Muscle of leg (tissue), 11 donors: ENCODE results near the gene TMEM100. TPM values are rescaled to one million over a fixed set of nuclear protein-coding genes. Genes with fewer than 3 reads are reported as not detected.
A peak's percentile ranks its signal among the peaks of the same experiment; 100 is the strongest.

ENCODE experiments used
- DNase-seq: peaks from one replicate; pipeline ENCODE4 v3.0.0; 2013
- H3K27ac ChIP-seq: one replicate; pipeline ENCODE4 v1.5.1; 2013; ENCODE audit warnings: mild to moderate bottlenecking, low read length, control low read depth
- H3K27me3 ChIP-seq: one replicate; pipeline ENCODE4 v1.6.1; 2013; ENCODE audit warnings: low read length; ENCODE audit not compliant: control insufficient read depth, insufficient read depth
- H3K36me3 ChIP-seq: one replicate; pipeline ENCODE4 v1.6.1; 2013; ENCODE audit warnings: low read length; ENCODE audit not compliant: control insufficient read depth, insufficient read depth
- H3K4me1 ChIP-seq: one replicate; pipeline ENCODE4 v1.6.1; 2013; ENCODE audit warnings: low read length; ENCODE audit not compliant: control insufficient read depth, insufficient read depth
- H3K4me3 ChIP-seq: one replicate; pipeline ENCODE4 v1.5.1; 2013; ENCODE audit warnings: low read length, control low read depth
- H3K9me3 ChIP-seq: replicated peaks from 2 replicates; pipeline ENCODE4 v1.6.1; 2013; ENCODE audit warnings: low read depth, low read length; ENCODE audit not compliant: control insufficient read depth
- WGBS: methylation state at CpG from one replicate; pipeline ENCODE4 v1.1.5; 2013; ENCODE audit warnings: missing lambda C conversion rate; ENCODE audit not compliant: insufficient coverage; 5-methylcytosine and 5-hydroxymethylcytosine counted together
- polyA plus RNA-seq, 8 donors: library from polyadenylated mRNA; unstranded; fragments of 120-200 nt; gene quantifications; one replicate each; pipeline versions ENCODE4 v1.2.1 to v1.2.3, GENCODE V29; 2013; ENCODE audit warnings: inconsistent platforms in 1 of 8, low replicate concordance in 1 of 8; ENCODE audit not compliant: insufficient read length in 8 of 8, insufficient read depth in 1 of 8
- total RNA-seq: library from RNA; stranded (reverse); fragments of 120-200 nt; gene quantifications from one replicate; pipeline ENCODE4 v1.2.4, GENCODE V29; 2013

Gene TMEM100
- total and polyA plus RNA-seq, 9 donors, result 4.5 to 11.2 (median 9.1) TPM

DNA sequence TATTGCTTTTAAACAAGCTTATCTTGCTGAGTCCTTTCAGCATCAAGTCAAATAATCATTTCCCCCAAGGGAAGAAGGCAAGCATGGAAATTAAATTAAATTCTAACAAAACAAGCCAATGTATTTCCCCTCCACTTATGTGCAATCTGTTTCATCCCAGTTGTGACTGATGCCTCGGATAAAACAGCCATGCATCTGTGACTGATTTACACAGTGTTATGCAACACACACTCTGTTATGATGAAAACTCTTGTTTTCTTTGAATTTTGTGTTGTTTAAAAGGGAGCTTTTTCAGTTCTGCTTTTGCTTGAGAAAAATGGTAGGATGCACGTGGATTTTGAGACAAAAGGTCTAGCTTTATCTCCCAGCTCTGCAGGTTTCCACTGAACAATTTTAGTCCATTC is 32.6 kb downstream of the TMEM100 start:
- H3K4me1 ChIP-seq, result peaks cover 14% of the 10 kb centered on the region
- peak; percentile 63 for DNase-seq
- H3K9me3 ChIP-seq, result peaks cover 3% of the 10 kb centered on the region
- H3K4me3 ChIP-seq, result no peak overlapping the region
- no peaks in the 10 kb centered on the region for H3K27me3 ChIP-seq
- H3K27ac ChIP-seq, result no peak overlapping the region
- no peaks in the 10 kb centered on the region for H3K36me3 ChIP-seq
- WGBS, result 57% methylated on average over 1 of the region's 2 CpGs

DNA sequence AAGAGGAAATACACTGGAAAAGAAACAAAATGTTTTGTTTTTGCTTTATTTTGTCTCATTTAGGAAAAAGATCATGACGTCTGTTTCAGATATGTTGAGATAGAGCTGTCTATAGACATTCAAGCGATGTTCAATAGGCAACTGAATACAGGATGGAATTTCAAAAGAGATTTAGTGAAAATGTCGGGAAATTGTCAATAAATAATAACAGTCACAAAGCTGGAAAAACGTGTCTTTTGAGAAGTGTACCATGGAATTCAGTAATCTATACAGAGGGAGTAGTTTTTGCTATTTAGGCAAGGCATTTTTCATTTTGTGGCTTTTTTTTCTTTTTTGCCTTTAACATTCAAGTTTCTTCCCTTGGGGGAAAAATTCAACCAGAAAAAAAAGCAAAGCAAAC is 33.0 kb downstream of the TMEM100 start:
- 90% methylated on average over 2 of the region's 4 CpGs for WGBS
- Histone ChIP-seq H3K27me3 (no peaks in the 10 kb centered on the region), H3K9me3 (peaks cover 3% of the 10 kb centered on the region), H3K4me3 (no peak overlapping the region), H3K27ac (no peak overlapping the region), H3K36me3 (no peaks in the 10 kb centered on the region), H3K4me1 (peaks cover 14% of the 10 kb centered on the region)
- DNase-seq, result no peak

DNA sequence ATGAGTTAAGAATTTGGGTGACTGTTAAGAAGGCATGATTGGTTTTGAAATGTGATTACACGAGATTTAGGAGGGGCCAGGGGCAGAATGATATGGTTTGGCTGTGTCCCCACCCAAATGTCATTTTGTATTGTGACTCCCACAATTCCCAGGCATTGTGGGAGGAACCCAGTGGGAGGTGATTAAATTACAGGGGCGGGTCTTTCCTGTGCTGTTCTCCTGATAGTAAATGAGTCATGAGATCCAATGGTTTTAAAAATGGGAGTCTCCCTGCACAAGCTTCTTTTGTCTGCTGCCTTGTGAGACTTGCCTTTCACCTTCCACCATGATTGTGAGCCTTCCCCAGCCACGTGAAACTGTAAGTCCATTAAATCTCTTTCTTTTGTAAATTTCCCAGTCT is 34.6 kb downstream of the TMEM100 start:
- H3K9me3 ChIP-seq, result peaks cover 3% of the 10 kb centered on the region
- H3K4me3 ChIP-seq, result no peak overlapping the region
- peaks cover 7% of the 10 kb centered on the region for H3K4me1 ChIP-seq
- no peak for DNase-seq
- no peak overlapping the region for H3K27ac ChIP-seq
- peaks cover 3% of the 10 kb centered on the region for H3K27me3 ChIP-seq
- 69% methylated on average over 2 of the region's 3 CpGs for WGBS
- H3K36me3 ChIP-seq, result no peaks in the 10 kb centered on the region

DNA sequence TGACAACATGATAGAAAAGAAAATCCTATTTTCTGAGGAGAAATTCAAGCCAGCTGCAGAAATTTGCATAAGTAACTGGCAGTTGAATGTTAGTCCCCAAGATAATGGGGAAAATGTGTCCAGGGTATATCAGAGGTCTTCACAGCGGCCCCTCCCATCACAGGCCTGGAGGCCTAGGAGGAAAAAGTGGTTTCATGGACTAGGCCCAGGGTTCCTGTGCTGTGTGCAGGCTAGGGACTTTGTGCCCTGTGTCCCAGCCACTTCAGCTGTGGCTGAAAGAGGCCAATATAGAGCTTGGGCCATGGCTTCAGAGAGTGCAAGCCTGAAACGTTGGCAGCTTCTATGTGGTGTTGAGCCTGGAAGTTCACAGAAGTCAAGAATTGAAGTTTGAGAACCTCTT is 35.6 kb downstream of the TMEM100 start:
- peaks cover 3% of the 10 kb centered on the region for H3K9me3 ChIP-seq
- H3K27me3 ChIP-seq, result peaks cover 5% of the 10 kb centered on the region
- H3K4me3 ChIP-seq, result no peak overlapping the region
- no peak overlapping the region for H3K27ac ChIP-seq
- no peak for DNase-seq
- H3K36me3 ChIP-seq, result no peaks in the 10 kb centered on the region
- 92% methylated on average over 2 of the region's 2 CpGs for WGBS
- H3K4me1 ChIP-seq, result peaks cover 2% of the 10 kb centered on the region

DNA sequence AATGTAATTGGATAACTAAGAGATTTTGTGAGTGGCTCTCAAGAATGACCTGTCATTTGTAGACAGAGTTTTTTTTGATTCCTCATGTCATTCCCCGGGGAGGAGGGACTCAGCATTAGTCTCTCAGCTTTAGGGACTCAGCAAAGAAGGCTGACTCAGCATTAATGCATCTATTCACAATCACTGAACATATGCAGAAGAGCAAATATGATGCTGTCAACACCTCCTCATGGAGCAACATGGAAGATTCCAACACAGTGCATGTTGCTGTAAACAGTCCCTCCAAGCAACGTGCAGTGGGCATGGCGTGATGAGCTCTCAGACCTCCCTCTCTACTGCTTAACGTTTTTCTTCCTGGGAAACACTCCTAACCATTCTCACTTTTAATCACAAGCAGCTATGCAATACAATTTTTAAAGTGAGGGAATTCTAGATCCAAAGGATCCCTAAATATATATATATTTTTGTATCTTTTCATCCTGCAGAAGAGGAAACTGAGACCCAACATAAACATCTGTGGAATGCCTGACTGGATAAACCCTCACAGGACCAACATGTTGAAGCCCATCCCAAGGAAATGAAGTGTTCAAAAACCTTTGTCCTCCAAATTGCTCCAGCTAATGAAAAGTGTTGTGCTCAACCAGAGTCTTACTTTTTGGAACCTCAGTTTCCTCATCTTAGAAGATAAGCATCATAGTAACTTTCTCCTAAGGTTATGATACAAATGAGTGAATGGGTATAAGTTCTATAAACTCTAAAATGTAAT is 38.9 kb downstream of the TMEM100 start:
- Histone ChIP-seq H3K4me1 (no peaks in the 10 kb centered on the region), H3K4me3 (no peak overlapping the region), H3K27ac (no peak overlapping the region), H3K36me3 (no peaks in the 10 kb centered on the region), H3K27me3 (peaks cover 5% of the 10 kb centered on the region), H3K9me3 (peaks cover 3% of the 10 kb centered on the region)
- DNase-seq, result no peak
- 55% methylated on average over 2 of the region's 4 CpGs for WGBS

DNA sequence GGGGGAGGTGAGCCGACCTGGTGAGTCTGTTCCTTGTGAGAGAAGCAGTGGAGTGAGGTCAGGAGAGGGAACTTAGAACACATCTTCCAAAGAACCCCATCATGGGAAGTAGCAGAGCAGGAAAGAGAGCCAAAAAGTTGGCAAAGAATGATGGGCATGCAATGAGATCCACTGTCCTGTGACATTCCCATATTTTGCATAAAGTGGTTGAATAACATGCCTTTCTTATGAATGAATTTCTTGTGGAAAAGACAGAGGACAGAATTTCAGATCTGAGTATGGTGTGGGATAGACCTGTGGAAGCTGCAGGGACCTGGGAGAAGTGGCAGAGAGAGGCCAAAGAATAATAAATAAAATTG is 41.3 kb downstream of the TMEM100 start:
- H3K4me3 ChIP-seq, result no peak overlapping the region
- H3K9me3 ChIP-seq, result no peaks in the 10 kb centered on the region
- peaks cover 5% of the 10 kb centered on the region for H3K27me3 ChIP-seq
- DNase-seq, result no peak
- 100% methylated on average over 1 of the region's 1 CpG for WGBS
- H3K27ac ChIP-seq, result no peak overlapping the region
- no peaks in the 10 kb centered on the region for H3K4me1 ChIP-seq
- no peaks in the 10 kb centered on the region for H3K36me3 ChIP-seq

DNA sequence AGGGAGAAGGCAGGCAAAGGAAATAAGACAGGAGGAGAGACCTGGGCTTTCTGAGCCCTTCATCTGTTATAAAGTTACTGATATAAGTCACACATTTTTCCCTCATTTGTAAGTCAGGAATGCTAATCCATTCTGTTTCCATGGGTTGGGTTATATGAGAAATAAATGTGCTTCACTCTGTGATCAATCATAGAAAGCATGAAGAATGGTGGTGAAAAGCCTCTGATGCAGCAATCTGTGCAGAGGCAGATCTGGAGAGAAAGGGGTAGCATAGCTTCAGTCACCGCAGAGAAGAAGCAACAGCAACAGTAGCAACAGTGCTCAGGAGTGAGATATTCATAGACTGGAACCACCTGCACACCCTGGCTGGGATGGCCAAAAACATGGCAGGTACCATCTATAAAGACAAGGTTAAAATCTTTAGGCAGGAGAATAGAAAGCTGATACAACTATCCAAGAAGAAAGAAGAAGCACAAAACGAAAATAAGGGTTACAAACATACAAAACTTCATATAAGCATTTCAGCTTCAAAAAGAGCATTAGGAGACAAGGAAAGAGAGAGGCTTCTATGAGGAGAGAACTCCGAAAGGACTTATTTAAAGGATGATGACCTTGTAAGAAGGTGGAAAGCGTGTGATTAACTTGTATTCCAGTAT is 41.9 kb downstream of the TMEM100 start:
- H3K4me3 ChIP-seq, result no peak overlapping the region
- peaks cover 5% of the 10 kb centered on the region for H3K27me3 ChIP-seq
- no peaks in the 10 kb centered on the region for H3K9me3 ChIP-seq
- DNase-seq, result no peak
- H3K36me3 ChIP-seq, result no peaks in the 10 kb centered on the region
- H3K4me1 ChIP-seq, result no peaks in the 10 kb centered on the region
- 86% methylated on average over 3 of the region's 4 CpGs for WGBS
- H3K27ac ChIP-seq, result no peak overlapping the region

DNA sequence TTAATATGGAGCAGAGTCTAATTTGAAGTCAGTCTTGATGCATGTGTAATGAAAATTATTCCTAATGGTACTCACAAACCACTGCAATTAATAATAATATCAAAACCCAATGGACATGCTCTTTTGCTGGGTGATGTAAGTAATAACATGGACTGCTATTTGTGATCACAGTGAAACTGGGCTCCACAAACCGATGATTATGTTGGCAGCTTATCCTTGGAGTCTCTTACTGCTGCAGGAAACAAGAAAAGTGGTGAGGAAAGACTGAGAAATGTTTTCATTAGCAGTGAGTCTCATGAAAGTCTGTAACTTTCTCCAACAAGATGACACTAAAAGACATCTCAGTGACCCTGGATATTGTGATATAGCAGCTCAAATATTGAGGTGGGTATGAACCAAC is 45.2 kb downstream of the TMEM100 start:
- H3K4me1 ChIP-seq, result no peaks in the 10 kb centered on the region
- H3K9me3 ChIP-seq, result no peaks in the 10 kb centered on the region
- H3K4me3 ChIP-seq, result no peak overlapping the region
- no peak overlapping the region for H3K27ac ChIP-seq
- WGBS, result 40% methylated on average over 1 of the region's 1 CpG
- peaks cover under 1% of the 10 kb centered on the region for H3K27me3 ChIP-seq
- peak; percentile 56 for DNase-seq
- no peaks in the 10 kb centered on the region for H3K36me3 ChIP-seq

DNA sequence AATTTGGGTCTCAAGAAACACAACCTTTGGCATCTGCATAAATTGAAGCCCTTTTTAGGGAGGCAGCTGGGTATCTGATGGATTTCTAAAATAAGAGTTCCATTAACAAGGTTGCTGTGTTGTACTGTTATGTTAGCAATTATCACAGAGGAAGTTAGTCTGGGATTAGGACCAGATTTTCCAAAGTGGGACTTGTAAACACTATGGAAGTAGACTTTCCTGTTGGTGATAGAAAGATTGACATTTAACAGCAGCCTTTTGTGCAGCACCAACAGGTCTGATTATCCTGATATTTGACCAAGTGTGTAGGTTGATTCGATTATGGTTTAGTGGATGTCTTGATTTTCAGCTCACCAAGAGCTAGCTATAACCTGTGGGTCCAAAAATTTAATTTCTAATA is 46.4 kb downstream of the TMEM100 start:
- no peaks in the 10 kb centered on the region for H3K9me3 ChIP-seq
- H3K27me3 ChIP-seq, result no peaks in the 10 kb centered on the region
- no CpG with 5 or more reads among the region's 1 CpG for WGBS

DNA sequence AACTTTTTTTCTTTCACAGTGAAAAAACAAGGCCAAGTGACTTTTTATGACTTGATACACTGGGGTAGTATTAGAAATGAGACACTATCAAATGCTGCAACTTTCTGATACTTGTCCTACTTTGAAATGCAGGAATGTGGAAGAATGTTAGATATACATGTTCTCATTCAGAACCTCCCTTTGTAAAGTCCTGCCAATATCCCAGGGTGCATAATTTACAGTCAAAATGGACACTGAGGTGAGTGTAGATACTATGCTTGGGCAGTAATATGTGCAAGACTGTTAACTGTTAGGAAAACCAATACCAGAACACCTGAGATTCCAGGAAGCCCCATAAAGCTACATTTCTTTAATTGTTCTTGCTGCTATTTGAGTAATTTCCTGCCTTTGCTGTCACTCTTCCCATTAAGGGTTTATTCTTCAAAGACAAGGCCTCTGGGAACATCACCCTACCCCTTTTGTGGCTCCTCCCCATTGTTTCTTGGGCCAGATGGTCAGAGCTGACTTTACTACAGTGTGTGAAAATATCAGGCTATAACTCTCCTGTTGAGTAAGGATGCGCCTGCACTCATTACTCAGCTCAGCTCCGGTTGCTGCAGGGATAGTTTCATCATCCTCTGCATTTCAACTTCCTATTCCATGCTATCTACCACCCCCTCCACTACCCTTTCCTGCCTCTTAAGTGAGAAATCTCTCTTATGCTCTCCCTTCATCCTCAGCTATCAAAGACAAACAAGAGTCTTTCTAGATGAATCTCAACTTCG is 48.7 kb downstream of the TMEM100 start:
- no peaks in the 10 kb centered on the region for H3K36me3 ChIP-seq
- no peak overlapping the region for H3K27ac ChIP-seq
- WGBS, result 56% methylated on average over 2 of the region's 3 CpGs
- H3K27me3 ChIP-seq, result peaks cover 4% of the 10 kb centered on the region
- H3K4me1 ChIP-seq, result peaks cover 2% of the 10 kb centered on the region
- no peak for DNase-seq
- H3K9me3 ChIP-seq, result no peaks in the 10 kb centered on the region
- H3K4me3 ChIP-seq, result no peak overlapping the region

More for the DNA sequence above, 46.4 kb downstream of the TMEM100 start:
- H3K27ac ChIP-seq, result no peak overlapping the region
- no peak overlapping the region for H3K4me3 ChIP-seq
- no peak for DNase-seq
- no peaks in the 10 kb centered on the region for H3K4me1 ChIP-seq
- no peaks in the 10 kb centered on the region for H3K36me3 ChIP-seq
